Transverse colon (tissue), 4 donors: Measurements from ENCODE around the gene ZBTB39.

Source experiments
- CTCF ChIP-seq, 5 experiments: fragments of 200-600 bp in 3 of 5; fragments of 450-650 bp in 2 of 5; sonication (generic) in 3 of 5; IDR thresholded peaks; 1 replicate in 2 of 5; 2 replicates in 3 of 5; pipeline ENCODE4 v1.5.1; 2016 to 2017; ENCODE audit warnings: antibody characterized with exemption in 5 of 5, inconsistent platforms in 3 of 5, mild to moderate bottlenecking in 2 of 5, moderate library complexity in 1 of 5
- POLR2AphosphoS5 ChIP-seq, 3 donors: sonication (generic); formaldehyde crosslinking; IDR thresholded peaks; one replicate each; pipeline ENCODE4 v1.6.1; 2016; ENCODE audit warnings: antibody characterized with exemption in 3 of 3

- no peak for TF ChIP-seq CTCF (IDR thresholded peaks at IDR 0.05)
- TF ChIP-seq POLR2AphosphoS5 (IDR thresholded peaks at IDR 0.05): no peak
Observed at GRCh38 chr12:57000393-57000792, 6.0 kb downstream of the ZBTB39 start.
